HEK293 (cell line): Measurements from ENCODE around the gene ANKZF1.
"Not testable (repeated sequence)": the region's sequence is repeated elsewhere in the genome, so short reads cannot be mapped to it uniquely, and the experiment has no call there.

ENCODE experiments used
- CTCF ChIA-PET: fragments of 350-600 bp; formaldehyde crosslinking; extraction: SDS; loops from one replicate; lab custom pipeline; 2021; ENCODE audit warnings: antibody characterized with exemption; lab: Yijun Ruan, JAX
- POLR2A ChIA-PET: fragments of 300-600 bp; formaldehyde crosslinking; extraction: SDS; loops from one replicate; lab custom pipeline; 2020; ENCODE audit warnings: antibody characterized with exemption, inconsistent platforms; lab: Yijun Ruan, JAX
- H3K27ac ChIP-seq: fragments of 200-500 bp; sonication (Bioruptor generic); 2 replicates; pipeline ENCODE4 v1.5.1; 2014; ENCODE audit warnings: low read depth, low read length, control low read depth, inconsistent platforms; ENCODE audit errors: extremely low read depth
- H3K36me3 ChIP-seq, 2 experiments: fragments of 200-500 bp in 1 of 2; sonication (Bioruptor generic) in 1 of 2; 1 replicate in 1 of 2; 2 replicates in 1 of 2; pipeline ENCODE4 v1.5.1; 2014 to 2017; ENCODE audit warnings: inconsistent platforms in 2 of 2, low read length in 2 of 2; ENCODE audit not compliant: control insufficient read depth in 2 of 2, insufficient read depth in 1 of 2
- H3K4me1 ChIP-seq: fragments of 200-500 bp; sonication (Bioruptor generic); 2 replicates; pipeline ENCODE4 v1.5.1; 2014; ENCODE audit warnings: mild to moderate bottlenecking, low read length, inconsistent platforms; ENCODE audit not compliant: control insufficient read depth, insufficient read depth
- H3K4me3 ChIP-seq: 2 replicates; pipeline ENCODE4 v1.5.1; 2011; ENCODE audit warnings: low read depth, mild to moderate bottlenecking, control low read depth, low read length, moderate library complexity
- H3K9me3 ChIP-seq: fragments of 200-500 bp; sonication (Bioruptor generic); 2 replicates; pipeline ENCODE4 v1.5.1; 2014; ENCODE audit warnings: low read depth, low read length, inconsistent platforms; ENCODE audit not compliant: control insufficient read depth, insufficient read depth
- SETDB1 ChIP-seq: IDR thresholded peaks from one replicate; pipeline ENCODE4 v1.6.1; 2017; ENCODE audit warnings: mild to moderate bottlenecking, low read length, moderate library complexity, mixed read lengths; ENCODE audit not compliant: insufficient read length
- ZFP41 ChIP-seq: fragments of 450-650 bp; formaldehyde crosslinking; IDR thresholded peaks from 2 replicates; pipeline ENCODE4 v1.5.1; 2016; ENCODE audit warnings: missing biosample characterization, missing genetic modification characterization, borderline replicate concordance
- ZNF169 ChIP-seq: fragments of 450-650 bp; formaldehyde crosslinking; IDR thresholded peaks from 2 replicates; pipeline ENCODE4 v1.5.1; 2016; ENCODE audit warnings: missing biosample characterization, missing genetic modification characterization
- ZNF23 ChIP-seq: fragments of 450-650 bp; formaldehyde crosslinking; IDR thresholded peaks from 2 replicates; pipeline ENCODE4 v1.5.1; 2016; ENCODE audit warnings: missing biosample characterization, missing genetic modification characterization, borderline replicate concordance
- ZNF239 ChIP-seq: fragments of 450-650 bp; formaldehyde crosslinking; IDR thresholded peaks from 2 replicates; pipeline ENCODE4 v1.5.1; 2016; ENCODE audit warnings: missing biosample characterization, missing genetic modification characterization
- ZNF621 ChIP-seq: fragments of 450-650 bp; formaldehyde crosslinking; IDR thresholded peaks from 2 replicates; pipeline ENCODE4 v1.5.1; 2017; ENCODE audit warnings: missing biosample characterization, missing genetic modification characterization
- ZNF776 ChIP-seq: fragments of 450-650 bp; formaldehyde crosslinking; IDR thresholded peaks from 2 replicates; pipeline ENCODE4 v1.5.0; 2017; ENCODE audit warnings: missing biosample characterization, missing genetic modification characterization, borderline replicate concordance
- ZNF777 ChIP-seq: fragments of 450-650 bp; formaldehyde crosslinking; IDR thresholded peaks from 2 replicates; pipeline ENCODE4 v1.5.1; 2017; ENCODE audit warnings: missing biosample characterization, missing genetic modification characterization, borderline replicate concordance
- ZNF843 ChIP-seq: fragments of 450-650 bp; formaldehyde crosslinking; IDR thresholded peaks from 2 replicates; pipeline ENCODE4 v1.5.1; 2016; ENCODE audit warnings: missing biosample characterization, missing genetic modification characterization
- TF ChIP-seq, protein P1 (sequence below): fragments of 450-650 bp; formaldehyde crosslinking; IDR thresholded peaks from 2 replicates; pipeline ENCODE4 v1.5.1; 2016; ENCODE audit warnings: missing biosample characterization, missing genetic modification characterization
- TF ChIP-seq, protein P2 (sequence below): fragments of 450-650 bp; formaldehyde crosslinking; conservative IDR thresholded peaks from 2 replicates; pipeline ENCODE4 v1.5.1; 2016; ENCODE audit warnings: low read depth, missing biosample characterization, missing genetic modification characterization

Gene ANKZF1

DNA sequence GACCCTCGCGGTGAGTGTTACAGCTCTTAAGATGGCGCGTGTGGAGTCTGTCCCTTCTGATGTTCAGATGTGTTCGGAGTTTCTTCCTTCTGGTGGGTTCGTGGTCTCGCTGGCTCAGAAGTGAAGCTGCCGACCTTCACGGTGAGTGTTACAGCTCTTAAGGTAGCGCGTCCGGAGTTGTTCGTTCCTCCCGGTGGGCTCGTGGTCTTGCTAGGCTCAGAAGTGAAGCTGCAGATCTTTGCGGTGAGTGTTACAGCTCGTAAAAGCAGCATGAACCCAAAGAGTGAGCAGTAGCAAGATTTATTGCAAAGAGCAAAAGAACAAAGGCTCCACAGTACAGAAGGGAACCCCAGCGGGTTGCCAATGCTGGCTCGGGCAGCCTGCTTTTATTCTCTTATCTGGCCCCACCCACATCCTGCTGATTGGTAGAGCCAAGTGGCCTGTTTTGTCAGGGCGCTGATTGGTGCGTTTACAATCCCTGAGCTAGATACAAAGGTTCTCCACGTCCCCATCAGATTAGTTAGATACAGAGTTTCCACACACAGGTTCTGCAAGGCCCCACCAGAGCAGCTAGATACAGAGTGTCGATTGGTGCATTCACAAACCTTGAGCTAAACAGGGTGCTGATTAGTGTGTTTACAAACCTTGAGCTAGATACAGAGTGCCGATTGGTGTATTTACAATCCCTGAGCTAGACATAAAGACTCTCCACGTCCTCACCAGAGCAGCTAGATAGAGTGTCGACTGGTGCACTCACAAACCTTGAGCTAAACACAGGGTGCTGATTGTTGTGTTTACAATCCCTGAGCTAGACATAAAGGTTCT is 28.9 kb upstream of the ANKZF1 start (continued):
- TF ChIP-seq ZNF843 (tag by site-specific recombination), result 0 out of 2 replicates have a peak, but pooled peaks have one; percentile 44

DNA sequence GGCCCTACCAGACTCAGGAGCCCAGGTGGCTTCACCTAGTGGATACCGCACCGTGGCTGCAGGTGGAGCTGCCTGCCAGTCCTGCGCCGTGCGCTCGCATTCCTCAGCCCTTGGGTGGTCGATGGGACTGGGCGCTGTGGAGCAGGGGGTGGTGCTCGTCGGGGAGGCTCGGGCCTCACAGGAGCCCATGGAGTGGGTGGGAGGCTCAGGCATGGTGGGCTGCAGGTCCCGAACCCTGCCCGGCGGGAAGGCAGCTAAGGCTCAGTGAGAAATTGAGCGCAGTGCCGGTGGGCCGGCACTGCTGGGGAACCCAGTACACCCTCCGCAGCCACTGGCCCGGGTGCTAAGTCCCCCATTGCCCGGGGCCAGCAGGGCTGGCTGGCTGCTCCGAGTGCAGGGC is 28.3 kb upstream of the ANKZF1 start:
- H3K4me1 ChIP-seq, H3K36me3 ChIP-seq, H3K27ac ChIP-seq, H3K9me3 ChIP-seq, H3K4me3 ChIP-seq, CTCF ChIA-PET, POLR2A ChIA-PET: not testable (repeated sequence)

DNA sequence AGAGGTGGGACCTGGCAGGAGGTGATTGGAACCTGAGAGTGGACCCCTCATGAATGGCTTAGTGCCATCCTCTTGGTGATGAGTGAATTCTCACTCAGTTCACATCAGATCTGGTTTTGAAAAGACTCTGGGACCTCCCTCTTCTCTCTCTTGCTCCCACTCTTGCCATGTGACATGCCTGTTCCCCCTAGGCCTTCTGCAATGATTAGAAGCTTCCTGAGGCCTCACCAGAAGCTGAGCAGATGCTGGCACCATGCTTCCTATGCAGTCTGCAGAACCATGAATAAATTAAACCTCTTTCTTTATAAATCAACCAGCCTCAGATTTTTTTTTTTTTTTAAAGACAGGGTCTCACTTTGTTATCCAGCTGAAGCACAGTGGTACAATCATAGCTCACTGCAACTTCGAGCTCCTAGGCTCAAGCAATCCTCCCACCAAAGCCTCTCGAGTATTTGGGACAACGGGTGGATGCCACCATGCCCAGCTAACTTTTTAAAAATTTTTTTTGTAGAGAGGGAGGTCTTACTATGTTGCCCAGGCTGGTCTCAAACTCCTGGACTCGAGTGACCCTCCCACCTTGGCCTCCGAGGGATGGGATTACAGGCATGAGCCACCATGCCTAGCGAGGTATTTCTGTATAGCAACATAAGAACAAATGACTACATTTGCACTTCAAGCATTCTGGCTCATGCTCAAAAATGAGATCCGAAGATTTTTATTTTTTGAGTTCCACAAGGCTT is 25.0 kb upstream of the ANKZF1 start:
- Histone ChIP-seq H3K36me3 (peaks cover 0 to 23% of the 10 kb centered on the region in 2 experiments; a peak in 1 of 3 replicates), H3K27ac (no peak overlapping the region), H3K4me3 (no peak overlapping the region), H3K9me3 (no peaks in the 10 kb centered on the region), H3K4me1 (peaks cover 8% of the 10 kb centered on the region)
- POLR2A ChIA-PET, result no interaction called here
- CTCF ChIA-PET, result no interaction called here
- TF ChIP-seq ZNF169 (no peak), SETDB1 (peak; percentile 17), ZNF776 (0 out of 2 replicates have a peak, but pooled peaks have one; percentile 51)

DNA sequence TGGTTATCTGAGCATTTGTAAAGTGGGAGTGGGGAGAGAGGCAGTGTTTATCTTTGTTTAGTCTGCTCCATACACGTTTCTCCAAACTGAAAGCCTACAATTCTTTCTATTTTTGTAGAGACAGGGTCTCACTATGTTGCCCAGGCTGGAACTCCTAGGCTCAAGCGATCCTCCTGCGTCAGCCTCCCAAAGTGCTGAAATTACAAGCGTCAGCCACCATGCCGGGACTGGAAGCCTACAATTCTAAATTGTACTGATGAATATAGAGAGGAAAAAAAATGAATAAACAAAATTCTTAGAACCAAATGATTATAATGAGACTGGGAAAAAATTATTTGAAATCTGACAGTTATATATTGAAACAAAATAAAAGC is 24.5 kb upstream of the ANKZF1 start:
- H3K9me3 ChIP-seq, result no peaks in the 10 kb centered on the region
- no peak for TF ChIP-seq ZNF777 (tag by site-specific recombination)
- TF ChIP-seq ZNF239, result no peak
- TF ChIP-seq, protein P1, sequence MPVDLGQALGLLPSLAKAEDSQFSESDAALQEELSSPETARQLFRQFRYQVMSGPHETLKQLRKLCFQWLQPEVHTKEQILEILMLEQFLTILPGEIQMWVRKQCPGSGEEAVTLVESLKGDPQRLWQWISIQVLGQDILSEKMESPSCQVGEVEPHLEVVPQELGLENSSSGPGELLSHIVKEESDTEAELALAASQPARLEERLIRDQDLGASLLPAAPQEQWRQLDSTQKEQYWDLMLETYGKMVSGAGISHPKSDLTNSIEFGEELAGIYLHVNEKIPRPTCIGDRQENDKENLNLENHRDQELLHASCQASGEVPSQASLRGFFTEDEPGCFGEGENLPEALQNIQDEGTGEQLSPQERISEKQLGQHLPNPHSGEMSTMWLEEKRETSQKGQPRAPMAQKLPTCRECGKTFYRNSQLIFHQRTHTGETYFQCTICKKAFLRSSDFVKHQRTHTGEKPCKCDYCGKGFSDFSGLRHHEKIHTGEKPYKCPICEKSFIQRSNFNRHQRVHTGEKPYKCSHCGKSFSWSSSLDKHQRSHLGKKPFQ (tag by site-specific recombination), result no peak
- TF ChIP-seq, protein P2, sequence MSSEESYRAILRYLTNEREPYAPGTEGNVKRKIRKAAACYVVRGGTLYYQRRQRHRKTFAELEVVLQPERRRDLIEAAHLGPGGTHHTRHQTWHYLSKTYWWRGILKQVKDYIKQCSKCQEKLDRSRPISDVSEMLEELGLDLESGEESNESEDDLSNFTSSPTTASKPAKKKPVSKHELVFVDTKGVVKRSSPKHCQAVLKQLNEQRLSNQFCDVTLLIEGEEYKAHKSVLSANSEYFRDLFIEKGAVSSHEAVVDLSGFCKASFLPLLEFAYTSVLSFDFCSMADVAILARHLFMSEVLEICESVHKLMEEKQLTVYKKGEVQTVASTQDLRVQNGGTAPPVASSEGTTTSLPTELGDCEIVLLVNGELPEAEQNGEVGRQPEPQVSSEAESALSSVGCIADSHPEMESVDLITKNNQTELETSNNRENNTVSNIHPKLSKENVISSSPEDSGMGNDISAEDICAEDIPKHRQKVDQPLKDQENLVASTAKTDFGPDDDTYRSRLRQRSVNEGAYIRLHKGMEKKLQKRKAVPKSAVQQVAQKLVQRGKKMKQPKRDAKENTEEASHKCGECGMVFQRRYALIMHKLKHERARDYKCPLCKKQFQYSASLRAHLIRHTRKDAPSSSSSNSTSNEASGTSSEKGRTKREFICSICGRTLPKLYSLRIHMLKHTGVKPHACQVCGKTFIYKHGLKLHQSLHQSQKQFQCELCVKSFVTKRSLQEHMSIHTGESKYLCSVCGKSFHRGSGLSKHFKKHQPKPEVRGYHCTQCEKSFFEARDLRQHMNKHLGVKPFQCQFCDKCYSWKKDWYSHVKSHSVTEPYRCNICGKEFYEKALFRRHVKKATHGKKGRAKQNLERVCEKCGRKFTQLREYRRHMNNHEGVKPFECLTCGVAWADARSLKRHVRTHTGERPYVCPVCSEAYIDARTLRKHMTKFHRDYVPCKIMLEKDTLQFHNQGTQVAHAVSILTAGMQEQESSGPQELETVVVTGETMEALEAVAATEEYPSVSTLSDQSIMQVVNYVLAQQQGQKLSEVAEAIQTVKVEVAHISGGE (tag by site-specific recombination), result no peak
- no peak for TF ChIP-seq ZFP41
- no peak for TF ChIP-seq ZNF23 (tag by site-specific recombination)
- no peak for TF ChIP-seq ZNF621
- TF ChIP-seq, all 188 proteins: peak for 0
- H3K4me3 ChIP-seq, result no peak overlapping the region
- peaks cover 8% of the 10 kb centered on the region for H3K4me1 ChIP-seq
- H3K36me3 ChIP-seq, result peaks cover 0 to 28% of the 10 kb centered on the region in 2 experiments; a peak in 1 of 3 replicates
- ChIA-PET CTCF (no interaction called here), POLR2A (interaction anchor here (2.1 to 2.4 kb wide), 2 partner anchors 24 to 25 kb away, joined by 11 to 14 read pairs; partner anchors contain the start of genes ANKZF1 and ATG9A)
- no peak overlapping the region for H3K27ac ChIP-seq
